Activated CD8-positive, alpha-beta T cell treated with anti-CD3 and anti-CD28 coated beads for 36 hours (primary cell): Measurements from ENCODE around the gene ZDHHC12. TPM values are rescaled to one million over a fixed set of nuclear protein-coding genes. Genes with fewer than 3 reads are reported as not detected.
"Not testable (repeated sequence)": the region's sequence is repeated elsewhere in the genome, so short reads cannot be mapped to it uniquely, and the experiment has no call there.

Experiments
- ATAC-seq: fragments of 200-7000 bp; cut with Tn5 transposase; one replicate; pipeline ENCODE4 v1.10.0; 2021; ENCODE audit warnings: mild to moderate bottlenecking, moderate library complexity
- CTCF ChIA-PET: fragments of 350-600 bp; sonication (Branson Sonifier 250); formaldehyde crosslinking; loops from one replicate; lab custom pipeline; 2021; ENCODE audit warnings: antibody characterized with exemption; lab: Charles Lee
- POLR2A ChIA-PET: fragments of 350-600 bp; sonication (Branson Sonifier 250); formaldehyde crosslinking; loops from one replicate; lab custom pipeline; 2021; ENCODE audit warnings: antibody characterized with exemption; lab: Charles Lee
- DNase-seq: peaks from one replicate; pipeline ENCODE4 v3.0.0-alpha.2; 2020
- H3K27ac Mint-ChIP-seq: one replicate; pipeline ENCODE4 v1.8.0; 2021; ENCODE audit warnings: mild to moderate bottlenecking, mixed read lengths
- H3K27me3 Mint-ChIP-seq: one replicate; pipeline ENCODE4 v1.8.0; 2021; ENCODE audit warnings: mixed read lengths
- H3K36me3 Mint-ChIP-seq: one replicate; pipeline ENCODE4 v1.8.0; 2021; ENCODE audit warnings: low read depth, mixed read lengths
- H3K4me1 Mint-ChIP-seq: one replicate; pipeline ENCODE4 v1.8.0; 2021; ENCODE audit warnings: low read depth, mixed read lengths
- H3K4me3 Mint-ChIP-seq: one replicate; pipeline ENCODE4 v1.8.0; 2021; ENCODE audit warnings: mild to moderate bottlenecking, moderate library complexity, mixed read lengths
- H3K9me3 Mint-ChIP-seq: one replicate; pipeline ENCODE4 v1.8.0; 2021; ENCODE audit warnings: mixed read lengths
- CTCF ChIP-seq: fragments of 200-600 bp; IDR thresholded peaks from one replicate; pipeline ENCODE4 v1.8.0; 2022; ENCODE audit warnings: antibody characterized with exemption, mild to moderate bottlenecking
- intact Hi-C: fragments of 100-400 bp; cut with micrococcal nuclease; formaldehyde crosslinking; loops from one replicate; pipeline ENCODE4 v1.10.0; 2022
- total RNA-seq, 2 experiments: library from RNA; stranded (reverse); gene quantifications; one replicate each; pipeline ENCODE4 v1.2.3, GENCODE V29; 2021

ZDHHC12 gene
- total RNA-seq, 2 experiments from 2014 or later: 44.9 to 48.7 TPM

DNA sequence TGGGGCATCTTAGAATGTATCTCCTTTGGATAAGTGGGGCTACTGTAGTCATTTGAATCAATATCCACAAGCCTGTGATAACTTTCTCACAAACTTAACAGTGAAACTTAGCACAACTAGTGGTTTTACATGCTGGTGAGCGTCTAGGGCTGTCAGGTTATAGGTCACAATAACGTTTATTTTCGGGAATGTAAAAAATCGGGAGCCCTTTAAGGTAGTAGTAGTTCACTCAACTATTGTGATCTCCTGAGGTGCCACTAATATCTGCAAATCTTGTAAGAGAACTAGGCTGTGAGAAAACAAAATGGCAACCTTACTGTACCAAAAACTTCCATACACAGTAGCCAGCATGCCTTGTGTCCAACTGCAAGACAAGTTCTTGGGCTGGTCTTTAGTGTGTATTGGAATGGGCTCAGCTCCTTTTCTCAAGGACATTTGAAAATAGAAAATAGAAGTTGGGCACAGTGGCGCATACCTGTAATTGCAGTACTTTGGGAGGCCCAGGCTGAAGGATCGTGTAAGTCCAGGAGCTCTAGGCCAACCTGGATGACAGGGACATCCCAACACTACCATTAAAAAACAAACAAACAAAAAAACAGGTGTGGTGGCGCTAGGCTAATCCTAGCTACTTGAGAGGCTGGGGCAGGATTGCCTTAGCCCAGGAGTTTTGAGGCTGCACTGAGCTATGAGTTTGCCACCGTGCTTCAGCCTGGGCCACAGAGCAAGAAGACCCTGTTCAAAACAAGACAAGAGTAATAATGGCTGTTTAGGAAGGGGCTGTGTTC is 26.8 kb downstream of the ZDHHC12 start:
- ATAC-seq (no peak), DNase-seq (no peak)
- ChIA-PET CTCF (interaction anchor here (1.0 to 1.3 kb wide), 2 partner anchors 9 to 27 kb away, joined by 3 to 5 read pairs; partner anchors contain the start of gene ZDHHC12), POLR2A (interaction anchor here (0.9 to 2.9 kb wide), 11 partner anchors 8 to 123 kb away, joined by 3 to 16 read pairs (median 5); partner anchors contain the start of gene SET)
- H3K36me3 Mint-ChIP-seq: peaks cover 44% of the 10 kb centered on the region
- intact Hi-C loops: no loop called here
- H3K27me3 Mint-ChIP-seq: no peaks in the 10 kb centered on the region
- H3K9me3 Mint-ChIP-seq: no peaks in the 10 kb centered on the region
- no peak for TF ChIP-seq CTCF
- H3K4me1 Mint-ChIP-seq: peaks cover 22% of the 10 kb centered on the region
- peak overlapping the region; percentile 55 for H3K27ac Mint-ChIP-seq
- no peak overlapping the region for H3K4me3 Mint-ChIP-seq

GRCh38 chr9:128694344-128694743 is 29.6 kb downstream of the ZDHHC12 start:
- H3K36me3 Mint-ChIP-seq: peaks cover 60% of the 10 kb centered on the region
- H3K27me3 Mint-ChIP-seq: no peaks in the 10 kb centered on the region
- peaks cover 25% of the 10 kb centered on the region for H3K4me1 Mint-ChIP-seq
- H3K27ac Mint-ChIP-seq: peak overlapping the region; percentile 49
- no peak for TF ChIP-seq CTCF
- intact Hi-C loops: no loop called here
- no peak overlapping the region for H3K4me3 Mint-ChIP-seq
- ChIA-PET POLR2A (interaction anchor here (0.8 to 2.7 kb wide), 3 partner anchors 10 to 144 kb away, joined by 3 to 14 read pairs (median 3); no protein-coding TSS in a partner anchor), CTCF (interaction anchor here (4.5 kb wide), 1 partner anchor 7 kb away, joined by 29 read pairs; the partner anchor contains the start of gene PKN3)
- H3K9me3 Mint-ChIP-seq: no peaks in the 10 kb centered on the region
- no peak for DNase-seq
- ATAC-seq: no peak

DNA sequence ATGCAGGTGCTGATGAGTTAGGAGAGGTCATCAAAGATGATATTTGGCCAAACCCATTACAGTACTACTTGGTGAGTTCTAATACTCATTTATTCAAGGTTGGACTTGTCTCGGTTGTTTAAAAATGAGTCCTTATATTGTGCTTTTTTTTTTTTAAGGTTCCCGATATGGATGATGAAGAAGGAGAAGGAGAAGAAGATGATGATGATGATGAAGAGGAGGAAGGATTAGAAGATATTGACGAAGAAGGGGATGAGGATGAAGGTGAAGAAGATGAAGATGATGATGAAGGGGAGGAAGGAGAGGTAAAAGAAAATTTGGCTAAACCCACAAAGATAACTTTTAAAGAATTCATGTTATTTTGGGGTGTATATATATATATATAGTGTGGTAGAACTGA is 30.2 kb downstream of the ZDHHC12 start:
- ChIA-PET POLR2A (interaction anchor here (0.6 to 2.7 kb wide), 5 partner anchors 9 to 232 kb away, joined by 3 to 14 read pairs (median 3); no protein-coding TSS in a partner anchor), CTCF (interaction anchor here (4.5 kb wide), 1 partner anchor 7 kb away, joined by 29 read pairs; the partner anchor contains the start of gene PKN3)
- H3K36me3 Mint-ChIP-seq: peaks cover 60% of the 10 kb centered on the region
- ATAC-seq, H3K27me3 Mint-ChIP-seq, DNase-seq, H3K9me3 Mint-ChIP-seq, H3K4me3 Mint-ChIP-seq, intact Hi-C loops: not testable (repeated sequence)
- peaks cover 25% of the 10 kb centered on the region for H3K4me1 Mint-ChIP-seq
- H3K27ac Mint-ChIP-seq: peak overlapping the region; percentile 63

DNA sequence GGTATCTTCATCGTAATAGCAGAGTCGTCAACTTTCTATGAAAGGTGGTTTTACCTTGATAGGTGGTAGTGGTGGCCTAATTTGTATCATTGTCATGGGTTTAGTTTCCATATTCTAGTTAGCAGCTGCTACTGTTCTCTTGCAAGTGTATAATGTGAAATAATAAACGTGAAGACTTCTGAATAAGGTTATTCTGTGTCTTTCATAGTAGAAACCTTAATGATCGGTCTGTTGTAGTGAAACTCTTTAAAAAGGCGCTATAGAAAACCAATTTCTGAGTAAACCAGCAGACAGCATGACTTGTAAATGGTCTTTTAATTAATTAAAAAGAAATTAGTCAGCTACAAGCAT is 33.3 kb downstream of the ZDHHC12 start:
- ATAC-seq: no peak
- H3K36me3 Mint-ChIP-seq: peaks cover 49% of the 10 kb centered on the region
- peak overlapping the region; percentile 95 for H3K27ac Mint-ChIP-seq
- CTCF ChIA-PET: interaction anchor here (4.5 kb wide), 1 partner anchor 10 kb away, joined by 29 read pairs; the partner anchor contains the start of gene PKN3
- H3K27me3 Mint-ChIP-seq: no peaks in the 10 kb centered on the region
- H3K4me3 Mint-ChIP-seq: peak overlapping the region; percentile 88
- peaks cover 52% of the 10 kb centered on the region for H3K4me1 Mint-ChIP-seq
- TF ChIP-seq CTCF: no peak
- POLR2A ChIA-PET: interaction anchor here (0.7 to 3.4 kb wide), 6 partner anchors 10 to 208 kb away, joined by 3 to 16 read pairs (median 4); partner anchors contain the start of gene ZER1
- no peak for DNase-seq
- H3K9me3 Mint-ChIP-seq: no peaks in the 10 kb centered on the region
- intact Hi-C loops: no loop called here

DNA sequence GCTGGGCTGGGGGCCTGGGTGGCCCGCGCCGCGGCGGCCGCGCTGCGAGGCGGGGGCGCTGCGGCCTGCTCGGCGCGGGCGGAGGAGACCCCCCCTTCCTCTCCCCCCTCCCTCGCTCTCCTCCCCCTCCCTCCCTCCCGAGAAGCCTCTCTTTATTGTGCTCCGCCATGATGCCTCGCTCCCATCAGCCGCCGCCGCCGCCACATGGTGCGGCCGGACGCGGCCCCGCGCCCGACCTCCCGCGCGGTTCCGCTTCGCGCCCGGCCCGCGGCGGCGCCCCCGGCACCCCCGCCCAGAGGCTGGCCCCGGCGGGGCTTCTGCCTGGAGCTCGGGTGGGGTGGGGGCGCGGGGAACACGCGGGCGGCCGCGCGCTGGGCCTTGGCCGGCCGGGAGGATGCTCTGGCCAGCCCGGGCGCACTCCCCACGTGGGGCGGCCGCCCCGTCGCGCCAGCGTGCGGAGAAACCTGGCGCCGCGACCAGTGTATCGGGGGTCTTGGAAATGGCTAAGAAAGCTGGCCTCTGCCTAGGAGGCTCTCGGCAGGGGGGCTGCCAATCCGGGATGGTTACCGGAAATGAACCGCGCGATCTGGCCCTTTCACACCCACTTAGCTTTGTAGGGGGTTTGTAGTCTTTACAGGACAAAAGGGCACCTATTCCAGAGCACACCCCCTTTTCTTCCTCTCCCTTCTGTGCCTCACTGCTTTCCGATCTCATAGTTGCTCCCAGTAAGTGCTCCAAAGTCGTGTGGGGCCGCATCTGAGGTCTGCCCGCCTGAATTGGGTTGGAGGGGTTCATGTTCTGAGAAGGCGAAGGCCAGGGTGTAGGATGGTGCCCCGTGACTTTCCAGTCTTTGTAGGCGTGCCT is 33.9 kb downstream of the ZDHHC12 start:
- Mint-ChIP-seq H3K27ac (peak overlapping the region; percentile 95), H3K9me3 (no peaks in the 10 kb centered on the region), H3K4me1 (peaks cover 58% of the 10 kb centered on the region), H3K36me3 (peaks cover 47% of the 10 kb centered on the region), H3K27me3 (no peaks in the 10 kb centered on the region), H3K4me3 (peak overlapping the region; percentile 88)
- DNase-seq (peak; percentile 57), ATAC-seq (no peak)
- intact Hi-C loops: no loop called here
- no peak for TF ChIP-seq CTCF
- ChIA-PET POLR2A (interaction anchor here (0.6 to 3.4 kb wide), 12 partner anchors 7 to 208 kb away, joined by 3 to 16 read pairs (median 4); partner anchors contain the start of genes ENDOG and ZER1), CTCF (interaction anchor here (4.5 kb wide), 1 partner anchor 11 kb away, joined by 29 read pairs; the partner anchor contains the start of gene PKN3)
